ENCODE measurements around the gene TEP1. TPM values are rescaled to one million over a fixed set of nuclear protein-coding genes. Genes with fewer than 3 reads are reported as not detected.

The TEP1 gene
- total RNA-seq, 2 experiments from 2014 or later: 13.4 to 26.8 TPM

GRCh38 chr14:20434701-20435581 is 21.6 kb upstream of the TEP1 start:
- H3K4me1 ChIP-seq (ENCODE audit: insufficient read depth, low read length, poor library complexity, severe bottlenecking): peaks cover 31% of the 10 kb centered on the region
- no peaks in the 10 kb centered on the region for H4K20me1 ChIP-seq (ENCODE audit: insufficient read depth, low read length)
- no peak overlapping the region for H3K4me3 ChIP-seq (ENCODE audit: low read depth, low read length, poor library complexity, severe bottlenecking)
- no peaks in the 10 kb centered on the region for H3K36me3 ChIP-seq (ENCODE audit: insufficient read depth, low read length)
- H3K27ac ChIP-seq (ENCODE audit: low read depth, low read length, poor library complexity, severe bottlenecking): no peak overlapping the region
- no peaks in the 10 kb centered on the region for H3K9me3 ChIP-seq (ENCODE audit: low read length)
- POLR2A ChIA-PET: interaction anchor here (0.6 to 2.2 kb wide), 2 partner anchors 13 to 47 kb away, joined by 3 to 7 read pairs; no protein-coding TSS in a partner anchor
- no peak for DNase-seq (ENCODE audit: low spot score)
- no TSS peak for BruUV-seq (replicated peaks)
- no peak overlapping the region for H2AFZ ChIP-seq (ENCODE audit: low read length)
- intact Hi-C loops (cut with micrococcal nuclease; ENCODE audit: unreplicated experiment): no loop called here
- H3K79me2 ChIP-seq (ENCODE audit: insufficient read depth, low read depth, low read length): no peaks in the 10 kb centered on the region
- no peak overlapping the region for H3K4me2 ChIP-seq (ENCODE audit: low read length)
- CTCF ChIA-PET (ENCODE audit: unreplicated experiment): no interaction called here
- H3K9me2 ChIP-seq (ENCODE audit: insufficient read depth, low read length): no peaks in the 10 kb centered on the region
- TF ChIP-seq CTCF (conservative IDR thresholded peaks at IDR 0.05; ENCODE audit: low read length): no peak
- TF ChIP-seq EZH2phosphoT487 (IDR thresholded peaks at IDR 0.05; ENCODE audit: borderline replicate concordance, low read depth, low read length): no peak

- Histone ChIP-seq H3K27ac (ENCODE audit: low read depth, low read length, poor library complexity, severe bottlenecking) (no peak overlapping the region), H3K9me2 (ENCODE audit: insufficient read depth, low read length) (no peaks in the 10 kb centered on the region), H3K4me3 (ENCODE audit: low read depth, low read length, poor library complexity, severe bottlenecking) (no peak overlapping the region), H3K4me1 (ENCODE audit: insufficient read depth, low read length, poor library complexity, severe bottlenecking) (peaks cover 47% of the 10 kb centered on the region), H3K9me3 (ENCODE audit: low read length) (no peaks in the 10 kb centered on the region), H4K20me1 (ENCODE audit: insufficient read depth, low read length) (no peaks in the 10 kb centered on the region), H3K79me2 (ENCODE audit: insufficient read depth, low read depth, low read length) (no peaks in the 10 kb centered on the region), H3K4me2 (ENCODE audit: low read length) (no peak overlapping the region), H3K36me3 (ENCODE audit: insufficient read depth, low read length) (no peaks in the 10 kb centered on the region), H2AFZ (ENCODE audit: low read length) (no peak overlapping the region)
- ChIA-PET CTCF (ENCODE audit: unreplicated experiment) (interaction anchor here (0.7 kb wide), 1 partner anchor 25 kb away, joined by 3 read pairs; the partner anchor contains the start of gene APEX1), POLR2A (interaction anchor here (0.6 to 3.4 kb wide), 7 partner anchors 9 to 26 kb away, joined by 3 to 14 read pairs (median 4); partner anchors contain the start of genes APEX1 and OSGEP)
- BruUV-seq (replicated peaks): no TSS peak
- DNase-seq (ENCODE audit: low spot score): no peak
- intact Hi-C loops (cut with micrococcal nuclease; ENCODE audit: unreplicated experiment): no loop called here
- TF ChIP-seq EZH2phosphoT487 (IDR thresholded peaks at IDR 0.05; ENCODE audit: borderline replicate concordance, low read depth, low read length): no peak
- no peak for TF ChIP-seq CTCF (conservative IDR thresholded peaks at IDR 0.05; ENCODE audit: low read length)
Observed at GRCh38 chr14:20429801-20430669, 16.7 kb upstream of the TEP1 start.

All from OCI-LY7 (cell line).